Measurements from ENCODE around the gene CEP112. TPM values are rescaled to one million over a fixed set of nuclear protein-coding genes. Genes with fewer than 3 reads are reported as not detected.

CEP112 gene
- total and polyA plus RNA-seq, 2 donors (not counting 1 experiment from before 2014, with no cell fraction given): 5.4 to 6.4 TPM

- Histone ChIP-seq H3K4me2 (ENCODE audit: extremely low read depth, insufficient read depth, low read length) (no peak overlapping the region), H2AFZ (ENCODE audit: low read length) (no peak overlapping the region), H3K9ac (ENCODE audit: insufficient read depth, low read length) (no peak overlapping the region), H3K27ac (ENCODE audit: insufficient read depth, low read length) (no peak overlapping the region), H3K27me3 (ENCODE audit: control insufficient read depth, insufficient read depth, low read length) (no peaks in the 10 kb centered on the region), H3K36me3 (ENCODE audit: control insufficient read depth, insufficient read depth, low read length) (no peaks in the 10 kb centered on the region), H4K20me1 (ENCODE audit: control insufficient read depth, extremely low read depth, insufficient read depth, low read length) (no peaks in the 10 kb centered on the region), H3K9me3 (ENCODE audit: control insufficient read depth, insufficient read depth, low read depth, low read length) (no peaks in the 10 kb centered on the region), H3K4me1 (ENCODE audit: control insufficient read depth, extremely low read depth, insufficient read depth, low read length) (no peaks in the 10 kb centered on the region), H3K79me2 (ENCODE audit: control insufficient read depth, insufficient read depth, low read length) (no peaks in the 10 kb centered on the region), H3K4me3 (replicated peaks in 1 of 4; ENCODE audit: control extremely low read depth in 1 of 4, insufficient read depth in 1 of 4, low read depth in 3 of 4, low read length in 4 of 4) (no peak overlapping the region)
- no peak for DNase-seq (ENCODE audit: low read depth in 2 of 2)
- TF ChIP-seq EZH2 (IDR thresholded peaks at IDR 0.05; ENCODE audit: low read length, missing control alignments): no peak
- TF ChIP-seq CTCF (conservative IDR thresholded peaks at IDR 0.05 in 1 of 2, IDR thresholded peaks at IDR 0.05 in 1 of 2; ENCODE audit: low read depth in 1 of 2, low read length in 2 of 2): no peak
Measured at GRCh38 chr17:65601145-65601544, 590.8 kb downstream of the CEP112 start.

- no peak for TF ChIP-seq CTCF (conservative IDR thresholded peaks at IDR 0.05 in 1 of 2, IDR thresholded peaks at IDR 0.05 in 1 of 2; ENCODE audit: low read depth in 1 of 2, low read length in 2 of 2)
- no peak for TF ChIP-seq EZH2 (IDR thresholded peaks at IDR 0.05; ENCODE audit: low read length, missing control alignments)
- Histone ChIP-seq H3K9ac (ENCODE audit: insufficient read depth, low read length) (no peak overlapping the region), H3K27ac (ENCODE audit: insufficient read depth, low read length) (no peak overlapping the region), H3K4me1 (ENCODE audit: control insufficient read depth, extremely low read depth, insufficient read depth, low read length) (no peaks in the 10 kb centered on the region), H3K36me3 (ENCODE audit: control insufficient read depth, insufficient read depth, low read length) (no peaks in the 10 kb centered on the region), H3K4me2 (ENCODE audit: extremely low read depth, insufficient read depth, low read length) (no peak overlapping the region), H3K9me3 (ENCODE audit: control insufficient read depth, insufficient read depth, low read depth, low read length) (no peaks in the 10 kb centered on the region), H3K27me3 (ENCODE audit: control insufficient read depth, insufficient read depth, low read length) (no peaks in the 10 kb centered on the region), H2AFZ (ENCODE audit: low read length) (no peak overlapping the region), H3K4me3 (replicated peaks in 1 of 4; ENCODE audit: control extremely low read depth in 1 of 4, insufficient read depth in 1 of 4, low read depth in 3 of 4, low read length in 4 of 4) (no peak overlapping the region), H4K20me1 (ENCODE audit: control insufficient read depth, extremely low read depth, insufficient read depth, low read length) (no peaks in the 10 kb centered on the region), H3K79me2 (ENCODE audit: control insufficient read depth, insufficient read depth, low read length) (no peaks in the 10 kb centered on the region)
- DNase-seq (ENCODE audit: low read depth in 2 of 2): no peak
Measured at GRCh38 chr17:65600518-65600917, 591.4 kb downstream of the CEP112 start.

GRCh38 chr17:65599650-65600049 is 592.3 kb downstream of the CEP112 start:
- TF ChIP-seq EZH2 (IDR thresholded peaks at IDR 0.05; ENCODE audit: low read length, missing control alignments): no peak
- TF ChIP-seq CTCF (conservative IDR thresholded peaks at IDR 0.05 in 1 of 2, IDR thresholded peaks at IDR 0.05 in 1 of 2; ENCODE audit: low read depth in 1 of 2, low read length in 2 of 2): no peak
- no peaks in the 10 kb centered on the region for H4K20me1 ChIP-seq (ENCODE audit: control insufficient read depth, extremely low read depth, insufficient read depth, low read length)
- no peaks in the 10 kb centered on the region for H3K9me3 ChIP-seq (ENCODE audit: control insufficient read depth, insufficient read depth, low read depth, low read length)
- DNase-seq (ENCODE audit: low read depth in 2 of 2): no peak
- no peak overlapping the region for H3K4me3 ChIP-seq (replicated peaks in 1 of 4; ENCODE audit: control extremely low read depth in 1 of 4, insufficient read depth in 1 of 4, low read depth in 3 of 4, low read length in 4 of 4)
- no peak overlapping the region for H3K27ac ChIP-seq (ENCODE audit: insufficient read depth, low read length)
- H3K27me3 ChIP-seq (ENCODE audit: control insufficient read depth, insufficient read depth, low read length): no peaks in the 10 kb centered on the region
- H3K79me2 ChIP-seq (ENCODE audit: control insufficient read depth, insufficient read depth, low read length): no peaks in the 10 kb centered on the region
- no peak overlapping the region for H3K4me2 ChIP-seq (ENCODE audit: extremely low read depth, insufficient read depth, low read length)
- H3K4me1 ChIP-seq (ENCODE audit: control insufficient read depth, extremely low read depth, insufficient read depth, low read length): no peaks in the 10 kb centered on the region
- no peaks in the 10 kb centered on the region for H3K36me3 ChIP-seq (ENCODE audit: control insufficient read depth, insufficient read depth, low read length)
- no peak overlapping the region for H3K9ac ChIP-seq (ENCODE audit: insufficient read depth, low read length)
- no peak overlapping the region for H2AFZ ChIP-seq (ENCODE audit: low read length)

Data from fibroblast of lung (primary cell).